GM12878 (cell line): ENCODE results near the gene RARRES2. TPM values are rescaled to one million over a fixed set of nuclear protein-coding genes. Genes with fewer than 3 reads are reported as not detected.

Experiments used
- CHD2 ChIP-seq: IDR thresholded peaks from 2 replicates; pipeline ENCODE4 v1.6.1; 2011; ENCODE audit warnings: low read depth, low read length, improper control_type of control experiment, borderline replicate concordance
- CREM ChIP-seq: IDR thresholded peaks from 2 replicates; pipeline ENCODE4 v1.6.1; 2014; ENCODE audit warnings: antibody characterized with exemption, low read depth
- DPF2 ChIP-seq: fragments of 450-650 bp; IDR thresholded peaks from 2 replicates; pipeline ENCODE4 v1.6.1; 2017; ENCODE audit warnings: mild to moderate bottlenecking
- HDAC2 ChIP-seq: fragments of 200-600 bp; sonication (generic); IDR thresholded peaks from 2 replicates; pipeline ENCODE4 v1.6.1; 2017
- NFXL1 ChIP-seq: fragments of 450-650 bp; IDR thresholded peaks from 2 replicates; pipeline ENCODE4 v1.6.1; 2017; ENCODE audit warnings: antibody characterized with exemption, mild to moderate bottlenecking, borderline replicate concordance
- POLR2AphosphoS5 ChIP-seq: IDR thresholded peaks from 2 replicates; pipeline ENCODE4 v1.6.1; 2011; ENCODE audit warnings: mild to moderate bottlenecking, low read length, inconsistent platforms
- RAD51 ChIP-seq: fragments of 450-650 bp; IDR thresholded peaks from 2 replicates; pipeline ENCODE4 v1.6.1; 2016; ENCODE audit warnings: moderate library complexity, mild to moderate bottlenecking, inconsistent platforms
- SIN3A ChIP-seq: IDR thresholded peaks from 2 replicates; pipeline ENCODE4 v1.6.1; 2012; ENCODE audit warnings: low read depth, low read length, improper control_type of control experiment
- YBX1 ChIP-seq: fragments of 450-650 bp; IDR thresholded peaks from 2 replicates; pipeline ENCODE4 v1.6.1; 2016; ENCODE audit warnings: antibody characterized with exemption
- polyA plus RNA-seq, 11 experiments: library from polyadenylated mRNA; depleted of rRNA in 4 of 11; unstranded in 6 of 11; stranded (reverse) in 5 of 11; fragments of >200 nt; fragmentation: Nextera tagmentation in 4 of 11; fragmentation: Illumina TruSeq in 1 of 11; extraction: Ambion mirVana in 4 of 11; extraction: Trizol in 1 of 11; gene quantifications; 1 replicate in 1 of 11; 2 replicates in 10 of 11; pipeline versions ENCODE4 v1.2.1 to v1.2.3, GENCODE V29; 2011 to 2016; ENCODE audit warnings: inconsistent platforms in 2 of 11, missing spikeins in 2 of 11, low read depth in 1 of 11
- total RNA-seq, 4 experiments: library from RNA; depleted of rRNA in 3 of 4; stranded (reverse); fragments of >200 nt in 3 of 4; fragmentation: Illumina TruSeq in 1 of 4; extraction: Trizol in 1 of 4; gene quantifications; 2 replicates each; pipeline versions ENCODE4 v1.2.1 to v1.2.3, GENCODE V29; 2013 to 2021
- TF ChIP-seq, protein P1 (sequence below): fragments of 450-650 bp; IDR thresholded peaks from 2 replicates; pipeline ENCODE4 v1.6.1; 2017; ENCODE audit warnings: antibody characterized with exemption, mild to moderate bottlenecking, moderate library complexity
- TF ChIP-seq, protein P2 (sequence below): fragments of 450-650 bp; formaldehyde crosslinking; IDR thresholded peaks from 2 replicates; pipeline ENCODE4 v1.4.0; 2020; ENCODE audit warnings: mild to moderate bottlenecking, moderate library complexity
- TF ChIP-seq, protein P3 (sequence below): fragments of 450-650 bp; IDR thresholded peaks from 2 replicates; pipeline ENCODE4 v1.6.1; 2017; ENCODE audit warnings: mild to moderate bottlenecking, moderate library complexity
- TF ChIP-seq, protein P4 (sequence below): IDR thresholded peaks from 2 replicates; pipeline ENCODE4 v1.6.1; 2012; ENCODE audit warnings: low read depth, low read length, improper control_type of control experiment
- TF ChIP-seq, protein P5 (sequence below): fragments of 150-350 bp; IDR thresholded peaks from 2 replicates; pipeline ENCODE4 v1.6.1; 2016; ENCODE audit warnings: low read depth, low read length

RARRES2 gene
- total and polyA plus RNA-seq, 10 of the 15 experiments (the other 5 are each of a cell fraction or from before 2014, with no cell fraction given) = 0.13 to 2.2 (median 0.40) TPM; not detected in 3

DNA sequence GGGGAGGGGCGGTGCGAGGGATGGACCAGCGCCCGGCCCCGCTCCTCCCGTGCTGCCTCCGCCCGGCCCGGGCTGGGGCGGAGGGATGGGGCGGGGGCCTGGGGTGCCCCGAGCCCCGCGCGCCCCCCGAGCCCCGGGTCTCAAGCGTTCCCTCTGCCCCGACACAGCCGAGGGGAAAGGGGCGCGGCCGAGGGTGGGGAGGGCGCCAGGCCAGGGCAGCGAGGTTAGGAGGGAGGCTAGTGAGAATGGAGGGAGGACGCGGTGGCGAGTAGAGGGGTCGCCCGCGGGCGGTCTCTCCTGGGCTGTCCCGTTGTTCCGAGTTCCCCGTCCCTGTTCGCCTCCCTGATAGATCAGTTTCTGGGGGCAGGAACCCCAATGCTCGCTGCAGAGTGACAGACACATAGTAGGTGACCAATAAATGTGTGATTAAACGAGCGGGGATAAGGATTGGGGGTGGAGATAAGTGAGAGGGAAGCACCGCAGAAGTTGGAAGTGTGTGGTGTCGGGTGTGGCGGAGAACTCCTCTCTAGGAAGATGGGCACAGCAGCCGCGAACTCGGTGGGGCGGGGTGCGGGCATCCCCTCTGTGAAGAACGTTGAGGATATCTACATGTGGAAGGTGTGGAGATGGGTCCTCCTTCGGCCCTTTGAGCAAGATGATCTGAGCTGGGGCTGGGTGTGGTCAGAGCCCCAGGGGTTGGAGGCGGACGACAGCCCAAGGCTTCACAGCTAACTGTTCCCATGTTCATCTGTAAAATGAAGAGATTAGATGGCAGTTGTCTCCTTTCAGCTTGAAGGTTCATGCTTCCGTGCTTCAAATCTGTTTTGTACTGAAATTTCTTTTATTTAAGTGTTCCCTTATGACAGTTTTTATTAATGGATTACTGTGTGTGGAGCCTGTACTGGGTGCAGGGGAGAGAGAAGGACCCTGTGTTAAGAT, 38.3 kb upstream of the RARRES2 start (continued):
- TF ChIP-seq, protein P1, sequence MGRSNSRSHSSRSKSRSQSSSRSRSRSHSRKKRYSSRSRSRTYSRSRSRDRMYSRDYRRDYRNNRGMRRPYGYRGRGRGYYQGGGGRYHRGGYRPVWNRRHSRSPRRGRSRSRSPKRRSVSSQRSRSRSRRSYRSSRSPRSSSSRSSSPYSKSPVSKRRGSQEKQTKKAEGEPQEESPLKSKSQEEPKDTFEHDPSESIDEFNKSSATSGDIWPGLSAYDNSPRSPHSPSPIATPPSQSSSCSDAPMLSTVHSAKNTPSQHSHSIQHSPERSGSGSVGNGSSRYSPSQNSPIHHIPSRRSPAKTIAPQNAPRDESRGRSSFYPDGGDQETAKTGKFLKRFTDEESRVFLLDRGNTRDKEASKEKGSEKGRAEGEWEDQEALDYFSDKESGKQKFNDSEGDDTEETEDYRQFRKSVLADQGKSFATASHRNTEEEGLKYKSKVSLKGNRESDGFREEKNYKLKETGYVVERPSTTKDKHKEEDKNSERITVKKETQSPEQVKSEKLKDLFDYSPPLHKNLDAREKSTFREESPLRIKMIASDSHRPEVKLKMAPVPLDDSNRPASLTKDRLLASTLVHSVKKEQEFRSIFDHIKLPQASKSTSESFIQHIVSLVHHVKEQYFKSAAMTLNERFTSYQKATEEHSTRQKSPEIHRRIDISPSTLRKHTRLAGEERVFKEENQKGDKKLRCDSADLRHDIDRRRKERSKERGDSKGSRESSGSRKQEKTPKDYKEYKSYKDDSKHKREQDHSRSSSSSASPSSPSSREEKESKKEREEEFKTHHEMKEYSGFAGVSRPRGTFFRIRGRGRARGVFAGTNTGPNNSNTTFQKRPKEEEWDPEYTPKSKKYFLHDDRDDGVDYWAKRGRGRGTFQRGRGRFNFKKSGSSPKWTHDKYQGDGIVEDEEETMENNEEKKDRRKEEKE = no peak
- TF ChIP-seq CHD2 (0 out of 2 replicates have a peak, but pooled peaks have one; percentile 31), YBX1 (no peak), HDAC2 (no peak), RAD51 (no peak), CREM (no peak), SIN3A (0 out of 2 replicates have a peak, but pooled peaks have one; percentile 48), POLR2AphosphoS5 (peak; percentile 67), DPF2 (0 out of 2 replicates have a peak, but pooled peaks have one; percentile 2), NFXL1 (no peak)
- TF ChIP-seq, protein P2, sequence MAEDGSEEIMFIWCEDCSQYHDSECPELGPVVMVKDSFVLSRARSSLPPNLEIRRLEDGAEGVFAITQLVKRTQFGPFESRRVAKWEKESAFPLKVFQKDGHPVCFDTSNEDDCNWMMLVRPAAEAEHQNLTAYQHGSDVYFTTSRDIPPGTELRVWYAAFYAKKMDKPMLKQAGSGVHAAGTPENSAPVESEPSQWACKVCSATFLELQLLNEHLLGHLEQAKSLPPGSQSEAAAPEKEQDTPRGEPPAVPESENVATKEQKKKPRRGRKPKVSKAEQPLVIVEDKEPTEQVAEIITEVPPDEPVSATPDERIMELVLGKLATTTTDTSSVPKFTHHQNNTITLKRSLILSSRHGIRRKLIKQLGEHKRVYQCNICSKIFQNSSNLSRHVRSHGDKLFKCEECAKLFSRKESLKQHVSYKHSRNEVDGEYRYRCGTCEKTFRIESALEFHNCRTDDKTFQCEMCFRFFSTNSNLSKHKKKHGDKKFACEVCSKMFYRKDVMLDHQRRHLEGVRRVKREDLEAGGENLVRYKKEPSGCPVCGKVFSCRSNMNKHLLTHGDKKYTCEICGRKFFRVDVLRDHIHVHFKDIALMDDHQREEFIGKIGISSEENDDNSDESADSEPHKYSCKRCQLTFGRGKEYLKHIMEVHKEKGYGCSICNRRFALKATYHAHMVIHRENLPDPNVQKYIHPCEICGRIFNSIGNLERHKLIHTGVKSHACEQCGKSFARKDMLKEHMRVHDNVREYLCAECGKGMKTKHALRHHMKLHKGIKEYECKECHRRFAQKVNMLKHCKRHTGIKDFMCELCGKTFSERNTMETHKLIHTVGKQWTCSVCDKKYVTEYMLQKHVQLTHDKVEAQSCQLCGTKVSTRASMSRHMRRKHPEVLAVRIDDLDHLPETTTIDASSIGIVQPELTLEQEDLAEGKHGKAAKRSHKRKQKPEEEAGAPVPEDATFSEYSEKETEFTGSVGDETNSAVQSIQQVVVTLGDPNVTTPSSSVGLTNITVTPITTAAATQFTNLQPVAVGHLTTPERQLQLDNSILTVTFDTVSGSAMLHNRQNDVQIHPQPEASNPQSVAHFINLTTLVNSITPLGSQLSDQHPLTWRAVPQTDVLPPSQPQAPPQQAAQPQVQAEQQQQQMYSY (CRISPR knock-in tag) = peak; percentile 20; the same call in 1 of the 2 replicates
- TF ChIP-seq, protein P3, sequence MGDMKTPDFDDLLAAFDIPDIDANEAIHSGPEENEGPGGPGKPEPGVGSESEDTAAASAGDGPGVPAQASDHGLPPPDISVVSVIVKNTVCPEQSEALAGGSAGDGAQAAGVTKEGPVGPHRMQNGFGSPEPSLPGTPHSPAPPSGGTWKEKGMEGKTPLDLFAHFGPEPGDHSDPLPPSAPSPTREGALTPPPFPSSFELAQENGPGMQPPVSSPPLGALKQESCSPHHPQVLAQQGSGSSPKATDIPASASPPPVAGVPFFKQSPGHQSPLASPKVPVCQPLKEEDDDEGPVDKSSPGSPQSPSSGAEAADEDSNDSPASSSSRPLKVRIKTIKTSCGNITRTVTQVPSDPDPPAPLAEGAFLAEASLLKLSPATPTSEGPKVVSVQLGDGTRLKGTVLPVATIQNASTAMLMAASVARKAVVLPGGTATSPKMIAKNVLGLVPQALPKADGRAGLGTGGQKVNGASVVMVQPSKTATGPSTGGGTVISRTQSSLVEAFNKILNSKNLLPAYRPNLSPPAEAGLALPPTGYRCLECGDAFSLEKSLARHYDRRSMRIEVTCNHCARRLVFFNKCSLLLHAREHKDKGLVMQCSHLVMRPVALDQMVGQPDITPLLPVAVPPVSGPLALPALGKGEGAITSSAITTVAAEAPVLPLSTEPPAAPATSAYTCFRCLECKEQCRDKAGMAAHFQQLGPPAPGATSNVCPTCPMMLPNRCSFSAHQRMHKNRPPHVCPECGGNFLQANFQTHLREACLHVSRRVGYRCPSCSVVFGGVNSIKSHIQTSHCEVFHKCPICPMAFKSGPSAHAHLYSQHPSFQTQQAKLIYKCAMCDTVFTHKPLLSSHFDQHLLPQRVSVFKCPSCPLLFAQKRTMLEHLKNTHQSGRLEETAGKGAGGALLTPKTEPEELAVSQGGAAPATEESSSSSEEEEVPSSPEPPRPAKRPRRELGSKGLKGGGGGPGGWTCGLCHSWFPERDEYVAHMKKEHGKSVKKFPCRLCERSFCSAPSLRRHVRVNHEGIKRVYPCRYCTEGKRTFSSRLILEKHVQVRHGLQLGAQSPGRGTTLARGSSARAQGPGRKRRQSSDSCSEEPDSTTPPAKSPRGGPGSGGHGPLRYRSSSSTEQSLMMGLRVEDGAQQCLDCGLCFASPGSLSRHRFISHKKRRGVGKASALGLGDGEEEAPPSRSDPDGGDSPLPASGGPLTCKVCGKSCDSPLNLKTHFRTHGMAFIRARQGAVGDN = no peak
- TF ChIP-seq, protein P4, sequence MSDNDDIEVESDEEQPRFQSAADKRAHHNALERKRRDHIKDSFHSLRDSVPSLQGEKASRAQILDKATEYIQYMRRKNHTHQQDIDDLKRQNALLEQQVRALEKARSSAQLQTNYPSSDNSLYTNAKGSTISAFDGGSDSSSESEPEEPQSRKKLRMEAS = no peak
- TF ChIP-seq, protein P5, sequence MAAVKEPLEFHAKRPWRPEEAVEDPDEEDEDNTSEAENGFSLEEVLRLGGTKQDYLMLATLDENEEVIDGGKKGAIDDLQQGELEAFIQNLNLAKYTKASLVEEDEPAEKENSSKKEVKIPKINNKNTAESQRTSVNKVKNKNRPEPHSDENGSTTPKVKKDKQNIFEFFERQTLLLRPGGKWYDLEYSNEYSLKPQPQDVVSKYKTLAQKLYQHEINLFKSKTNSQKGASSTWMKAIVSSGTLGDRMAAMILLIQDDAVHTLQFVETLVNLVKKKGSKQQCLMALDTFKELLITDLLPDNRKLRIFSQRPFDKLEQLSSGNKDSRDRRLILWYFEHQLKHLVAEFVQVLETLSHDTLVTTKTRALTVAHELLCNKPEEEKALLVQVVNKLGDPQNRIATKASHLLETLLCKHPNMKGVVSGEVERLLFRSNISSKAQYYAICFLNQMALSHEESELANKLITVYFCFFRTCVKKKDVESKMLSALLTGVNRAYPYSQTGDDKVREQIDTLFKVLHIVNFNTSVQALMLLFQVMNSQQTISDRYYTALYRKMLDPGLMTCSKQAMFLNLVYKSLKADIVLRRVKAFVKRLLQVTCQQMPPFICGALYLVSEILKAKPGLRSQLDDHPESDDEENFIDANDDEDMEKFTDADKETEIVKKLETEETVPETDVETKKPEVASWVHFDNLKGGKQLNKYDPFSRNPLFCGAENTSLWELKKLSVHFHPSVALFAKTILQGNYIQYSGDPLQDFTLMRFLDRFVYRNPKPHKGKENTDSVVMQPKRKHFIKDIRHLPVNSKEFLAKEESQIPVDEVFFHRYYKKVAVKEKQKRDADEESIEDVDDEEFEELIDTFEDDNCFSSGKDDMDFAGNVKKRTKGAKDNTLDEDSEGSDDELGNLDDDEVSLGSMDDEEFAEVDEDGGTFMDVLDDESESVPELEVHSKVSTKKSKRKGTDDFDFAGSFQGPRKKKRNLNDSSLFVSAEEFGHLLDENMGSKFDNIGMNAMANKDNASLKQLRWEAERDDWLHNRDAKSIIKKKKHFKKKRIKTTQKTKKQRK = no peak
